T follicular helper cell (primary cell): ENCODE results near the gene CCDC85A.

Source experiments
- DNase-seq: peaks from one replicate; pipeline ENCODE4 v3.0.0-alpha.2; 2020; ENCODE audit warnings: low read depth

The CCDC85A gene

DNA sequence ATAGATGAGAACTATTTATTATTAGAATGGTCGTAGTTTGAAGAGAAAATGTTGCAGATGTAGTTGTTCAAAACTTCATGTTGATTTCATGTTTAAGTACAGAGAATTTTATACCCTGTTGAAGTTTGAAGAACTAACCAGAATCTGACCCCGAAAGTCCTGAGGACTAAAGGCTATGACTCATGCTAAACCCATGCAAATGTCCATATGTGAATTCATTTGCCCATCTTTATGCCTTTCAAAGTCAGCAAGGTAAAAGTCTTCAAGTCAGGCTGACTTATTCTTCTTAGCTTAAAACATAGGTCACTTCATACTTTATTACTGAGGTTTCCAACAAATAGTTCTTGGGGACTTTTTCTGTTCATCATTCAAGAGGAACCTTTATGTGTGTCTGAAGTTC, 185.5 kb downstream of the CCDC85A start:
- no peak for DNase-seq

DNA sequence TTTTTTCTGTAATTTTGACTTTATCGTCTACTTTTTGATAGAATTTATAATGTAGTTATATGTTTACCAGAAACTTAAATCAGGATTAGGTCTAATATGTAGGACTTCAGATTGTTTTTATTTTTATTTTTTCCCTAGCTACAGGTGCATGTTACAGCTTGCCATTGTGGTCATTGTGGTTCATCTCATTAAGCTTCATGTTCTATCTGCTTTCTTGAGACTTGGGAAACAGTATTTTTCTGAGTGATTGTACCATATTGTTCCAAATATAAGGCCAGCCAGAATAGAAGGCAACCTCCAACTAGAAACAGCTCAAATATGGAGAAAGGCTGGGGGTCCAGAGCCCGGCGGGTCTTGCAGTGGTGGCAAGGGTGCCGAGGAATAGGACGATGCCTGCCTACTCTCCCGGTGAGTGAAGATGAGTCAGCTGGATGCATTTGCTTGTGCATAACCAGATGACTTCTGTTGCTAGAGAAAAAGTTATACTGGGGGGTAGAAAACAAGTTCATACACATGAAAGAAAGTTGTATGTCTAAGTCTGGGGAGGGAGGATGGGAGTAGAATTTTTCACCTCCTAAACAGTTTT, 188.4 kb downstream of the CCDC85A start:
- DNase-seq, result no peak

DNA sequence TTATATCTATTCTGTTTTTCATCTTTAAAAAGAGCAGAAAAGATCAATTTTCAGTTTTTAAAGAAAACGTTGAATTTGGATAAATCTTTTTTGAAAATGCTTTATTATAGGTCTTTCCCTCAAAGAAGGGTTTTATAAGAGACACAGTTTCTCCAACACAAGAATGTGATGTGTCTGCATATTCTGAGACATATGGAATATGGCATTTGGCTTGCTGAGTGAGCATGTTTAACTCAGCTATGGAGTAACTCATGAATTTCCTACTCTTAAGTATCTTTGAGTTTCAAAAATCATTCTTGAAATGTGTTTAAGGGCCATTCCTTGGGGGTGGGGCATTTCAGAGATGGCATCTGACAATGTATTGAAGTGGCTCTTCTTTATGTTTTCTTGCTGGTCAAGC, 191.5 kb downstream of the CCDC85A start:
- no peak for DNase-seq

DNA sequence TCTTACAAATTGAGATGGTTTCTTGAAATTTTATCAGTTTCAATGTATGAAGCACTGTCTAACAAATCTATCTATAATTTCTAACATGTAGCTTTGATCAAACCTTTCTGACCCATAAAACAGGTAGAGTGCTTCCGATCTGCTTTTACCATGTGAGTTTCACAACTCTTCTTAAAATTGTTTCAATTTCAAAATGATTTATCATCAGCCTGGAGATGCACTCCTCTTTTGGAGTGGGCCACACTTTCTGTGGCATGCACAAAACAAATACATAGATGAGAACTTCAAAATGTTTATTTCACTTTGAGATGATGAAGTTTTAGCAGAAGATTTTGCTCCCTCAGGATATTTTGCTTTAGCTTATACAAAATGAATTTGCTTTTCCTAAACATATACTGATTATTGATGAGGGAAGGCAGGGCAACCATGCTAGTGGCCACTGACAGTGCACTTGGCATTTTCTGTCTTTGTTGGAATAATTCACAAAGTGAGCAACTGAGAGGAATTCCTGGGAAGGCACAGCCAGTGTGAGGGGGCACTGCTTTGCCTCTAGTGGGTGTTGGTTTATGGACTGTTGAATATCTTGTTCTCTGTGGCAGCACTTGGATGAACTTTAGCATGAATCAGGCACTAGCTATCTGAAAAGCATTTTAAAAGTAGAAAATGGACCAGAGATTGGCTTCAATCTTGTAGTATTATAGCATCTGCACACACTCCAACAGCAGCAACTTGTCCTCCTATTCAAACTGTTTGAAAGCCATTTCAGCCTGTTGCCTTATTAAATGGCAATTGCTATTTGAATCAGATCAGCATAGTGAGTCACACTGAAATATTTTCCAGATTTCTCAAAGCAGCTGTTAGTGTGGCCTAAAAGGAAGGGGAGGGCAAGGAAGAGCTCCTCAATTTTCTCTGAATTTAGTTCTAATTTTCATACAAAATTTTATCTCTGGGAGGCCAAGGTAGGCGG, 193.2 kb downstream of the CCDC85A start:
- DNase-seq, result no peak

DNA sequence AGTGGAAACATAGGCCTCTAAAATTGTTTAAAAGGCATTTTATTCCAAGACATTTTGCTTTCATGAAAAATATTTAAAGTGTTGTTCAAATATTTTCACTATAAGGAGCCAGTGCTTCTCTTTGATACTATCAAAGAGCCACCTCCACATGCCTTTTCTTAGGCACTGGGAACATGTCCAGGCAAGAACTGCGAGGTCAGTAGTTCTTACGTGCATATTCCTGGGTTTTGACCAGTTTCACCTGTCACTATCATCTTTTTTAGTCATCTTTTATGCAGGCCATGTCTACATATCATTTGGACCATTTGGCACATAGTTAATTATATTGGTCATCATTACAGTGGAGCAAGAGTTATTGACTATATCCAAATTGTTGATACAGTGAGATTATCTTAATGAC, 195.3 kb downstream of the CCDC85A start:
- DNase-seq, result no peak

DNA sequence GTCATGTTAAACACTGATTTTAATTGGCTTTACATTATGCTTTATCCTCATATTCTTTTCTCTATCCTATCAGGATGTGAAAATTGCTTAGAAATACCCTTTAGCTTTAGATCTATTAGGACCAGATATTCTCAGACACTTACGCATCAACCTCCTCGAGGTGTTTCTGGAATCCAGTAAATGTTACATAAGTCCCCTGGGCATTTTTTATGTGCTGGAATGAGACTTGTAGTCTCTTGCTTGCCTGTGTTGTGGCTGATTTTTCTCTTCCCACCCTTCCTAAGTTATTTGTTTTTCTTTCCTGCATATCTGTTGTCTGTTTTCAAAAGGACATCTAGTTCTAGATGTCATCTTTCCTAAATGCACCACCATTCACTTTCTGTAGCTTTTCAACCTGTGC, 197.1 kb downstream of the CCDC85A start:
- DNase-seq, result no peak

DNA sequence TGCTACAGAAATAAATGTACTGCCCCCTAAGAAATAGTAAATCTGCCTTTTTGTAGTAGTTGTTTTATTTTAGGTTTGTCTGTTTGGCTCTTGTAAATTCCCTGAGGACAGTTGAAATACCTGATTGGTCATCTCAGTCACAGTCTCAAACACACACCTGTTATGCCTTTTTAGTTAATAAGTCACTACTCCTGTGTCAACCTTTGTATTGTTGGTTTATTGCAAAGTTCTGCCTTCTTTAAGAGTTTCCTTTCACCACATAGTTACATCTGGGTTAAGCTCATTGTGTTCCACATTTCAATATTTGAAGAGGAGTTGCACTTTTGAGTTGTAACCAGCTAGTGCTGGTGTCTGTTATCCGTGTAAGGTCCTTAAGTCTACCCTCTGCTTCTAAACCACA, 198.7 kb downstream of the CCDC85A start:
- DNase-seq, result no peak

DNA sequence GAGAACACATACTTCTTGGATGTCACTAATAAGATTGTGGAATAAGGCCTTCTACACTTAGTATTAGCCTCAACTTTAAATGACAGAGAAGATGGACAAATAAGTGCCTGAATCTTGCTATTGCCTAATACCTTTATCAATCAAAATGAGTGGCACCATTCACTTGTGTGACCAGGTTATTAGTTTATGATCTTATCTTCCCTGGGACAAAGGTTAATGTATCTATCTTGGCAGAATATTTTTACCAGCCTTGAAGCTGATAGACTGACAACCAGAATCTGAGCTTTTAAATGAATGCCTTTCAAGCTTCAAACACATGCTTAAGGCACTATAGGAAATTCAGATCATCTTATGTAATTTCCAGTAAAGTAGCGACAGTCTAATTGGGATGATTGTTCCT, 202.9 kb downstream of the CCDC85A start:
- no peak for DNase-seq

DNA sequence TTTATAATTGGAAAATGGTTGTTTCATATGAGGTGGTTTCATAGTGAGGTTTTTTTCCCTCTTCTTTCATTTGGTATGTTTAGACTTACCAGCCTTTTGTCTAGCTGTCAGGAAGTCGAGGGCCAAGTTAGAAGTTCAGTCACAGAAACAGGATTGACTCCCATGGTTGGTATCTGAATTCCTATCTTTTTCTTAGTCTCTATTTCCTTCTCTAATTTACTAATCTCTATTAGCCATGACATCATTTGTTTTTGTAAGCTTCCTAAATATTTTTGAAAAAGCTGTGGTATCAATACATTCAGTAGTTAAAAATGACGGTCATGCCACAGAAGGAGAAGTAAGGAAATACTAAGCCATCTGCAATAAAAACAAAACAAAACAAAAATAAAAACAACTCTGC, 206.9 kb downstream of the CCDC85A start:
- DNase-seq, result no peak

DNA sequence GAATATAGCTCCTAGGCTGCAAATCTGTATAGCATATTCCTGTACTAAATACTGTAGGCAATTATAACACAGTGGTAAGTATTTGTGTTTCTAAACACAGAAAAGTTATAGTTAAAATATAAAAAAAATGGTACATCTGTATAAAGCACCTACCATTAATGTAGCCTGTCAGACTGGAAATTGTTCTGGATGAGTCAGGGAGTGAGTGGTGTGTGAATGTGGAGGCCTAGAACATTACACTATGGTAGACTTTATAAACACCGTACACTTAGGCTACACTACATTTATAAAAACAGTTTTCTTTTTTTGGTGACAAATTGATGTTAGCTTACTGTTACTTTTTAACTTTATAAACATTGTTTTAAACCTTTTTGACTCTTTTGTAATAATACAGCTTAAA, 226.3 kb downstream of the CCDC85A start:
- no peak for DNase-seq

DNA sequence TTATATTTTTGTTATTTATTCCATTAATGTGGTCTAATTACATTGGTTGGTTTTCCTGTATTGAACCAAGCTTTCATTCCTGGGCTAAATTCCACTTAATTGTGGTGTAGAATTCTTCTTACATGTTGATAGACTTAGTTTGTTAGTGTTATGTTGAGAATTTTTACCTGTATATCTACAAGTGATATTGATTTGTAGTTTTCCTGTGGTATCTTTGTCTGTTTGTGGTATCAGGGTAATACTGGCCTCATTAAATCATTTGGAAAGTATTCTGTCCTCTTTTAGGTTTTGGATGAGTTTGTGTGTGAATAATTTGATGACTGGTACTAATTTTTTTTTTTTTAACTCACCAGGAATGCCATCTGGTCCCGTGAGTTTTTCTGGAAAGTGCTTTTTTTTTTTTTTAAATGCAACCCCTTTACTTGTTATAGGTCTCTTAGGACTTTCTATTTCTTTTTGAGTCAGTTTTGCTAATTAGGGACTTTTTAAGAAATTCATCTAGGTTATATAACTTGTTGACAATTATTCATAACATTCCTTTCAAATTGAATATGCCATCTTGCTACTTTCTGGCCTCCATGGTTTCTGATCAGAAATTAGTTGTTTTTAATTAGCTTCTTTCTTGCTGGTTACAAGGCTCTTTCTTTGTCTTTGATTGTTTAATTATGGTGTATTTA, 232.8 kb downstream of the CCDC85A start:
- DNase-seq, result no peak
